Upper lobe of right lung (tissue), 1 donor: Measurements from ENCODE around the gene NISCH. TPM values are rescaled to one million over a fixed set of nuclear protein-coding genes. Genes with fewer than 3 reads are reported as not detected.

ENCODE experiments used
- ATAC-seq: fragments of 200-7000 bp; cut with Tn5 transposase; one replicate; pipeline ENCODE4 v1.9.1; 2020; ENCODE audit warnings: mild to moderate bottlenecking, moderate library complexity
- DNase-seq: peaks from one replicate; pipeline ENCODE4 v3.0.0-alpha.2; 2020
- H3K27ac ChIP-seq: fragments of 200-600 bp; one replicate; pipeline ENCODE4 v1.8.0; 2022
- H3K27me3 ChIP-seq: fragments of 200-600 bp; one replicate; pipeline ENCODE4 v1.8.0; 2022; ENCODE audit warnings: mild to moderate bottlenecking
- H3K36me3 ChIP-seq: fragments of 200-600 bp; one replicate; pipeline ENCODE4 v1.8.0; 2022
- H3K4me1 ChIP-seq: fragments of 200-600 bp; one replicate; pipeline ENCODE4 v1.8.0; 2022
- H3K4me3 ChIP-seq: fragments of 200-600 bp; one replicate; pipeline ENCODE4 v1.8.0; 2022; ENCODE audit warnings: mild to moderate bottlenecking
- H3K9me3 ChIP-seq: fragments of 200-600 bp; one replicate; pipeline ENCODE4 v1.8.0; 2022
- CTCF ChIP-seq: fragments of 200-600 bp; IDR thresholded peaks from one replicate; pipeline ENCODE4 v1.8.0; 2022; ENCODE audit warnings: antibody characterized with exemption
- intact Hi-C: fragments of 100-400 bp; cut with DNase I; formaldehyde crosslinking; loops from one replicate; pipeline ENCODE4 v1.11.0; 2022
- total RNA-seq: library from RNA; stranded (reverse); fragmentation: NEBNext Ultra II Directional; extraction: Animal tissue kit (Norgen Biotek cat#: 25700); gene quantifications from one replicate; pipeline ENCODE4 v1.2.1, GENCODE V29; 2021
- donor health status: DM: no; HTN: yes; CAD: no; lungs with severe emphysema.

The NISCH gene
- total RNA-seq, 1 donor from 2014 or later = 94.6 TPM

- DNase-seq (no peak), ATAC-seq (no peak)
- TF ChIP-seq CTCF = no peak
- H3K4me3 ChIP-seq = no peak overlapping the region
- no peaks in the 10 kb centered on the region for H3K4me1 ChIP-seq
- intact Hi-C loops = no loop called here
- H3K36me3 ChIP-seq = no peaks in the 10 kb centered on the region
- no peaks in the 10 kb centered on the region for H3K9me3 ChIP-seq
- H3K27ac ChIP-seq = no peak overlapping the region
- no peaks in the 10 kb centered on the region for H3K27me3 ChIP-seq
These were observed 56.1 kb downstream of the NISCH start for GRCh38 chr3:52511509-52511908.

GRCh38 chr3:52512105-52512504 is 56.7 kb downstream of the NISCH start:
- no peak for DNase-seq
- no peak overlapping the region for H3K27ac ChIP-seq
- no peaks in the 10 kb centered on the region for H3K27me3 ChIP-seq
- H3K4me1 ChIP-seq = no peaks in the 10 kb centered on the region
- H3K36me3 ChIP-seq = no peaks in the 10 kb centered on the region
- TF ChIP-seq CTCF = no peak
- intact Hi-C loops = no loop called here
- no peak overlapping the region for H3K4me3 ChIP-seq
- no peak for ATAC-seq
- no peaks in the 10 kb centered on the region for H3K9me3 ChIP-seq

GRCh38 chr3:52512727-52513126 is 57.3 kb downstream of the NISCH start:
- Histone ChIP-seq H3K27ac (no peak overlapping the region), H3K4me3 (no peak overlapping the region), H3K36me3 (no peaks in the 10 kb centered on the region), H3K27me3 (no peaks in the 10 kb centered on the region), H3K9me3 (no peaks in the 10 kb centered on the region), H3K4me1 (no peaks in the 10 kb centered on the region)
- TF ChIP-seq CTCF = no peak
- ATAC-seq (no peak), DNase-seq (no peak)
- intact Hi-C loops = no loop called here

- intact Hi-C loops = no loop called here
- Histone ChIP-seq H3K27me3 (no peaks in the 10 kb centered on the region), H3K4me1 (no peaks in the 10 kb centered on the region), H3K4me3 (no peak overlapping the region), H3K27ac (no peak overlapping the region), H3K9me3 (no peaks in the 10 kb centered on the region), H3K36me3 (no peaks in the 10 kb centered on the region)
- ATAC-seq (no peak), DNase-seq (no peak)
- no peak for TF ChIP-seq CTCF
These were observed 57.9 kb downstream of the NISCH start for GRCh38 chr3:52513281-52513680.

- Histone ChIP-seq H3K9me3 (no peaks in the 10 kb centered on the region), H3K4me3 (no peak overlapping the region), H3K36me3 (peaks cover 5% of the 10 kb centered on the region), H3K27ac (no peak overlapping the region), H3K4me1 (no peaks in the 10 kb centered on the region), H3K27me3 (no peaks in the 10 kb centered on the region)
- ATAC-seq = no peak
- intact Hi-C loops = no loop called here
- DNase-seq = no peak
- TF ChIP-seq CTCF = no peak
These were observed 59.2 kb downstream of the NISCH start for GRCh38 chr3:52514576-52514975.

GRCh38 chr3:52515192-52515591 is 59.8 kb downstream of the NISCH start:
- no peak for TF ChIP-seq CTCF
- H3K27ac ChIP-seq = no peak overlapping the region
- DNase-seq = no peak
- H3K27me3 ChIP-seq = no peaks in the 10 kb centered on the region
- peaks cover 9% of the 10 kb centered on the region for H3K36me3 ChIP-seq
- ATAC-seq = no peak
- H3K4me1 ChIP-seq = no peaks in the 10 kb centered on the region
- no peaks in the 10 kb centered on the region for H3K9me3 ChIP-seq
- intact Hi-C loops = no loop called here
- H3K4me3 ChIP-seq = no peak overlapping the region
